ENCODE results near the gene TCL1A.

TCL1A gene

GRCh38 chr14:95710106-95710505, 3.8 kb downstream of the TCL1A start:
- TF ChIP-seq PAX5 (IDR thresholded peaks at IDR 0.05; ENCODE audit: insufficient read depth, low read length, severe bottlenecking): no peak
- TF ChIP-seq POLR2AphosphoS5 (IDR thresholded peaks at IDR 0.05; ENCODE audit: low read depth, low read length): no peak
- no peak for TF ChIP-seq TAF1 (IDR thresholded peaks at IDR 0.05; ENCODE audit: low read depth, low read length)
- TF ChIP-seq POLR2A (IDR thresholded peaks at IDR 0.05; ENCODE audit: low read depth, low read length): no peak
- no peak for TF ChIP-seq SPI1 (IDR thresholded peaks at IDR 0.05; ENCODE audit: low read depth, low read length)
- no peak for TF ChIP-seq POU2F2 (IDR thresholded peaks at IDR 0.05; ENCODE audit: low read depth, low read length)
- FAIRE-seq (no peak), DNase-seq (ENCODE audit: insufficient read length, low spot score) (no peak)

- TF ChIP-seq SPI1 (IDR thresholded peaks at IDR 0.05; ENCODE audit: low read depth, low read length) (peak; percentile 67), POU2F2 (IDR thresholded peaks at IDR 0.05; ENCODE audit: low read depth, low read length) (no peak)
- DNase-seq (ENCODE audit: insufficient read length, low spot score) (no peak), FAIRE-seq (peak; percentile 84)
Measured at GRCh38 chr14:95707327-95707726, 6.6 kb downstream of the TCL1A start.

GRCh38 chr14:95705518-95705917, 8.4 kb downstream of the TCL1A start:
- FAIRE-seq (no peak), DNase-seq (ENCODE audit: insufficient read length, low spot score) (no peak)
- TF ChIP-seq PAX5 (IDR thresholded peaks at IDR 0.05; ENCODE audit: insufficient read depth, low read length, severe bottlenecking) (no peak), POLR2A (IDR thresholded peaks at IDR 0.05; ENCODE audit: low read depth, low read length) (no peak)

- DNase-seq (ENCODE audit: insufficient read length, low spot score) (no peak), FAIRE-seq (no peak)
- TF ChIP-seq POLR2A (IDR thresholded peaks at IDR 0.05; ENCODE audit: low read depth, low read length) (no peak), POU2F2 (IDR thresholded peaks at IDR 0.05; ENCODE audit: low read depth, low read length) (no peak), PAX5 (IDR thresholded peaks at IDR 0.05; ENCODE audit: insufficient read depth, low read length, severe bottlenecking) (no peak), SPI1 (IDR thresholded peaks at IDR 0.05; ENCODE audit: low read depth, low read length) (no peak), TAF1 (IDR thresholded peaks at IDR 0.05; ENCODE audit: low read depth, low read length) (no peak), POLR2AphosphoS5 (IDR thresholded peaks at IDR 0.05; ENCODE audit: low read depth, low read length) (no peak)
Measured at GRCh38 chr14:95703805-95704204, 10.1 kb downstream of the TCL1A start.

GRCh38 chr14:95703341-95703740, 10.6 kb downstream of the TCL1A start:
- no peak for FAIRE-seq
- TF ChIP-seq POLR2AphosphoS5 (IDR thresholded peaks at IDR 0.05; ENCODE audit: low read depth, low read length) (no peak), PAX5 (IDR thresholded peaks at IDR 0.05; ENCODE audit: insufficient read depth, low read length, severe bottlenecking) (no peak)
- DNase-seq (ENCODE audit: insufficient read length, low spot score): no peak

- FAIRE-seq (no peak), DNase-seq (ENCODE audit: insufficient read length, low spot score) (no peak)
- TF ChIP-seq POLR2A (IDR thresholded peaks at IDR 0.05; ENCODE audit: low read depth, low read length) (no peak), PAX5 (IDR thresholded peaks at IDR 0.05; ENCODE audit: insufficient read depth, low read length, severe bottlenecking) (no peak), TAF1 (IDR thresholded peaks at IDR 0.05; ENCODE audit: low read depth, low read length) (no peak), POU2F2 (IDR thresholded peaks at IDR 0.05; ENCODE audit: low read depth, low read length) (no peak), SPI1 (IDR thresholded peaks at IDR 0.05; ENCODE audit: low read depth, low read length) (no peak)
Measured at GRCh38 chr14:95701846-95702221, 12.1 kb downstream of the TCL1A start.

- DNase-seq (ENCODE audit: insufficient read length, low spot score): no peak
- FAIRE-seq: peak; percentile 72
- TF ChIP-seq TAF1 (IDR thresholded peaks at IDR 0.05; ENCODE audit: low read depth, low read length): no peak
- TF ChIP-seq POU2F2 (IDR thresholded peaks at IDR 0.05; ENCODE audit: low read depth, low read length): no peak
- TF ChIP-seq SPI1 (IDR thresholded peaks at IDR 0.05; ENCODE audit: low read depth, low read length): no peak
- TF ChIP-seq POLR2A (IDR thresholded peaks at IDR 0.05; ENCODE audit: low read depth, low read length): no peak
- no peak for TF ChIP-seq PAX5 (IDR thresholded peaks at IDR 0.05; ENCODE audit: insufficient read depth, low read length, severe bottlenecking)
- TF ChIP-seq POLR2AphosphoS5 (IDR thresholded peaks at IDR 0.05; ENCODE audit: low read depth, low read length): no peak
Measured at GRCh38 chr14:95700221-95700976, 13.5 kb downstream of the TCL1A start.

GRCh38 chr14:95699412-95699811, 14.5 kb downstream of the TCL1A start:
- 0 out of 2 replicates have a peak, but pooled peaks have one; percentile 38 for TF ChIP-seq TAF1 (IDR thresholded peaks at IDR 0.05; ENCODE audit: low read depth, low read length)
- no peak for TF ChIP-seq POLR2AphosphoS5 (IDR thresholded peaks at IDR 0.05; ENCODE audit: low read depth, low read length)
- no peak for TF ChIP-seq PAX5 (IDR thresholded peaks at IDR 0.05; ENCODE audit: insufficient read depth, low read length, severe bottlenecking)
- no peak for TF ChIP-seq POU2F2 (IDR thresholded peaks at IDR 0.05; ENCODE audit: low read depth, low read length)
- no peak for TF ChIP-seq SPI1 (IDR thresholded peaks at IDR 0.05; ENCODE audit: low read depth, low read length)
- TF ChIP-seq POLR2A (IDR thresholded peaks at IDR 0.05; ENCODE audit: low read depth, low read length): peak; percentile 20; the same call in 1 of the 2 replicates
- FAIRE-seq (no peak), DNase-seq (ENCODE audit: insufficient read length, low spot score) (no peak)

- FAIRE-seq (no peak), DNase-seq (ENCODE audit: insufficient read length, low spot score) (no peak)
- TF ChIP-seq POLR2A (IDR thresholded peaks at IDR 0.05; ENCODE audit: low read depth, low read length) (no peak), POLR2AphosphoS5 (IDR thresholded peaks at IDR 0.05; ENCODE audit: low read depth, low read length) (no peak)
Measured at GRCh38 chr14:95698287-95698686, 15.6 kb downstream of the TCL1A start.

- FAIRE-seq (peak; percentile 91), DNase-seq (ENCODE audit: insufficient read length, low spot score) (no peak)
- TF ChIP-seq POLR2AphosphoS5 (IDR thresholded peaks at IDR 0.05; ENCODE audit: low read depth, low read length) (no peak), POU2F2 (IDR thresholded peaks at IDR 0.05; ENCODE audit: low read depth, low read length) (no peak), PAX5 (IDR thresholded peaks at IDR 0.05; ENCODE audit: insufficient read depth, low read length, severe bottlenecking) (no peak), TAF1 (IDR thresholded peaks at IDR 0.05; ENCODE audit: low read depth, low read length) (no peak), SPI1 (IDR thresholded peaks at IDR 0.05; ENCODE audit: low read depth, low read length) (peak; percentile 62)
Measured at GRCh38 chr14:95697764-95698163, 16.2 kb downstream of the TCL1A start.

Measured in GM12891 (cell line).